Right lobe of liver (tissue), 6 donors: Measurements from ENCODE around the gene CIAO2B. TPM values are rescaled to one million over a fixed set of nuclear protein-coding genes. Genes with fewer than 3 reads are reported as not detected.

Experiments
- ATAC-seq, 4 donors: fragments of 200-7000 bp; cut with Tn5 transposase; one replicate each; pipeline ENCODE4 v1.9.1; 2020; ENCODE audit warnings: mild to moderate bottlenecking in 4 of 4, moderate library complexity in 4 of 4
- DNase-seq, 3 donors: peaks; one replicate each; pipeline ENCODE4 v3.0.0-alpha.2; 2020
- H3K27ac ChIP-seq, 3 donors: fragments of 200-600 bp; one replicate each; pipeline ENCODE4 v1.8.0; 2022
- H3K27me3 ChIP-seq, 2 donors: fragments of 200-600 bp; one replicate each; pipeline ENCODE4 v1.8.0; 2022
- H3K36me3 ChIP-seq, 4 donors: fragments of 200-600 bp; sonication (generic) in 1 of 4; one replicate each; pipeline versions ENCODE4 v1.5.1 to v1.8.0; 2017 to 2022; ENCODE audit warnings: control low read depth in 1 of 4
- H3K4me1 ChIP-seq, 4 donors: fragments of 200-600 bp; sonication (generic) in 1 of 4; one replicate each; pipeline versions ENCODE4 v1.5.1 to v1.8.0; 2017 to 2022; ENCODE audit warnings: control low read depth in 1 of 4
- H3K4me3 ChIP-seq, 3 donors: fragments of 200-600 bp; one replicate each; pipeline ENCODE4 v1.8.0; 2022
- H3K9me3 ChIP-seq, 4 donors: fragments of 200-600 bp; sonication (generic) in 1 of 4; one replicate each; pipeline versions ENCODE4 v1.5.1 to v1.8.0; 2017 to 2022; ENCODE audit warnings: control low read depth in 1 of 4
- POLR2A ChIP-seq: fragments of 450-650 bp; IDR thresholded peaks from one replicate; pipeline ENCODE4 v1.6.1; 2017; ENCODE audit warnings: antibody characterized with exemption, mild to moderate bottlenecking
- WGBS: methylation state at CpG from one replicate; pipeline ENCODE4 v1.1.6; 2018; ENCODE audit warnings: low coverage, low lambda C conversion rate; ENCODE audit not compliant: insufficient coverage; ENCODE audit errors: missing lambda C conversion rate; 5-methylcytosine and 5-hydroxymethylcytosine counted together
- intact Hi-C, 2 donors: fragments of 100-400 bp; cut with DNase I; formaldehyde crosslinking; loops; one replicate each; pipeline versions ENCODE4 v1.11.2 to v1.14.1; 2022
- total RNA-seq, 6 experiments: library from RNA; depleted of rRNA in 2 of 6; stranded (reverse); fragments of >200 nt in 2 of 6; fragmentation: NEBNext Ultra II Directional in 3 of 6; extraction: Animal tissue kit (Norgen Biotek cat#: 25700) in 3 of 6; gene quantifications; one replicate each; pipeline versions ENCODE4 v1.1.0 to v1.2.4, GENCODE V29; 2016 to 2023
- TF ChIP-seq, protein P1 (sequence below), 4 donors: fragments of 200-600 bp in 3 of 4; fragments of 450-650 bp in 1 of 4; IDR thresholded peaks; one replicate each; pipeline versions ENCODE4 v1.5.1 to v1.8.0; 2016 to 2022; ENCODE audit warnings: antibody characterized with exemption in 4 of 4, mild to moderate bottlenecking in 2 of 4
- donor health status: DM: no; HTN: yes; CAD: no.
- donor health status: DM: no; HTN: no; CAD: no.
- donor health status: DM: no; HTN: no; CAD: no.
- donor health status: DM: no; HTN: yes; CAD: no.
- donor health status: DM: no; HTN: yes; CAD: no.

CIAO2B gene
- total RNA-seq, 6 experiments from 2014 or later, result 40.6 to 111 (median 47.4) TPM

DNA sequence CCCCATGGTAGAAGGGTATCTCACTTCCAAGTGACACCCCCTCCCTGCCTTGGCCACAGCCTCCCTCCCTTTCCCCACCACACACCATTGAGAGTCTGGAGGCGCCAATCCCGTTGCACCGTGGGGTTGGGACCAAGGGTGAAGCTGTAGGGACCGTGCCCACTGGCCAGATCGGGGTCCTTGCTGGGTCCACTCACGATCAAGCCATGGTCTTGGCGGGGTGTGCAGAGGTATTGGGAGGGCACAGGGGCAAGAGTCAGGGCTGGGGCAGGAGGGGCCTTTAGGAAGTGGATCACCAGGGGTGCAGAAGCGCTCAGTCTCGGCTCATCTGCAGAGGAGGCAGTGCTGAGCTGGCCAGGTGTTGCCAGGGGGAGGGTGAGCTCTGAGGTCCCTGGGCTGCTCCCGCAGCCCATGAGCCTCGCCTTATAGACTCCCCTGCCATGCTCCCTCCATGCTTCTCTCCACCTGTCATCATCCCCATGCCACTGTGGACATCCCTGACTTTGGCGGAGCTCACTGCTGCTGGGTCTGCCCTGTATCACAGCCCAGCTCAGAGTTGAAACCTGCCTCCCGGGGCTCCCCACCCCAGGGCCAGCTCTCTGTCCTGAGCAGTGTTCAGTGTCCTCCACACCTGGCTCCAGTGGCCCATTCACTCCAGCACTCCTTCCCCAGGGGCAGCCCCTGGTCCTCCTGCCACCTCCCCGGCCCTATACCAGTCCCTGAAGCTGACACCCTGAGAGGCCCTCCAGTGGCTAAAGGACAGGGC lies 23.8 kb downstream of the CIAO2B start:
- DNase-seq (peak in 2 of 3 donors; percentile 9 to 44), ATAC-seq (no peak)
- no peak for TF ChIP-seq POLR2A
- TF ChIP-seq, protein P1, sequence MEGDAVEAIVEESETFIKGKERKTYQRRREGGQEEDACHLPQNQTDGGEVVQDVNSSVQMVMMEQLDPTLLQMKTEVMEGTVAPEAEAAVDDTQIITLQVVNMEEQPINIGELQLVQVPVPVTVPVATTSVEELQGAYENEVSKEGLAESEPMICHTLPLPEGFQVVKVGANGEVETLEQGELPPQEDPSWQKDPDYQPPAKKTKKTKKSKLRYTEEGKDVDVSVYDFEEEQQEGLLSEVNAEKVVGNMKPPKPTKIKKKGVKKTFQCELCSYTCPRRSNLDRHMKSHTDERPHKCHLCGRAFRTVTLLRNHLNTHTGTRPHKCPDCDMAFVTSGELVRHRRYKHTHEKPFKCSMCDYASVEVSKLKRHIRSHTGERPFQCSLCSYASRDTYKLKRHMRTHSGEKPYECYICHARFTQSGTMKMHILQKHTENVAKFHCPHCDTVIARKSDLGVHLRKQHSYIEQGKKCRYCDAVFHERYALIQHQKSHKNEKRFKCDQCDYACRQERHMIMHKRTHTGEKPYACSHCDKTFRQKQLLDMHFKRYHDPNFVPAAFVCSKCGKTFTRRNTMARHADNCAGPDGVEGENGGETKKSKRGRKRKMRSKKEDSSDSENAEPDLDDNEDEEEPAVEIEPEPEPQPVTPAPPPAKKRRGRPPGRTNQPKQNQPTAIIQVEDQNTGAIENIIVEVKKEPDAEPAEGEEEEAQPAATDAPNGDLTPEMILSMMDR (IDR thresholded peaks at IDR 0.05), result no peak
- Histone ChIP-seq H3K27me3 (no peaks in the 10 kb centered on the region), H3K27ac (no peak overlapping the region), H3K4me1 (no peaks in the 10 kb centered on the region), H3K4me3 (no peak overlapping the region), H3K36me3 (no peaks in the 10 kb centered on the region), H3K9me3 (no peaks in the 10 kb centered on the region)
- intact Hi-C loops, result no loop called here
- 58% methylated on average over 3 of the region's 14 CpGs for WGBS

DNA sequence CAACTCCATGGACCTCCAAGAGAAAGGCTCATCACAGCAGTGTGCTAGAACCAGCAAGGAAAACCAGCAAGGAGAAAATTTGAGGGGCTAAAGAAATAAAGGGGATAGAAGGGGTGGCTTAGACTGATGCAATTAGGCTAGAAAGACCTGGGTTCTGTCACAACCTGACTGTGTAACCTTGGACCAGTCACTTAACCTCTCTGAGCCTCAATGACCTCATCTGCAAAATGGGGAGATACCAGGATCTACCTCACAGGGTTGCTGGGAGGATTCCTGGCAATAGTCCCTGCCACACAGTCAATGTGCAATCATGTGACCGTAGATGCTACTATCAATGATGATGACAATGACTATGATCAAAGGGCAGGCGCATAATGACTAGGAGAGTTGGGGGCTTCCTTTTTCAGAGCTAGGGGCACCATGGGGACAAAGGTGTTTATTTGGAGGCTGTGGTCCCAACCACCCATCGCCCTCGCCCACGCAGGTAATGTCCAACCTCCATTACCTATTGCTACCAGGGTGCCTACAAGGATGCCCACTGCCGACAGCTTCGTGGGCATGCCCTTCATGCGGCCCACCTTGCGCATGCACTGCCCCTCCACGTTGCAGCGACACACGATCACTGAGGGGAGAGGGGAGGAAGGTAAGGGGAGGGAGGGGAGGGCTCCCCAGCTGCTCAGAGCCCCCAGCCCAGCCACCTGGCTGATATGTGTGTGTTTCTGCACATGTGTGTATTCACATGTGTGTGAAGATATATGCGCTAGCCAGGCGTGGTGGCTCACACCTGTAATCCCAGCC lies 25.2 kb downstream of the CIAO2B start:
- DNase-seq, result peak in 1 of 3 donors; percentile 14
- WGBS, result 73% methylated on average over 3 of the region's 14 CpGs
- no peak for TF ChIP-seq POLR2A
- TF ChIP-seq, protein P1 (IDR thresholded peaks at IDR 0.05), result no peak
- Histone ChIP-seq H3K9me3 (no peaks in the 10 kb centered on the region), H3K4me1 (no peaks in the 10 kb centered on the region), H3K36me3 (no peaks in the 10 kb centered on the region), H3K27ac (no peak overlapping the region), H3K27me3 (no peaks in the 10 kb centered on the region), H3K4me3 (no peak overlapping the region)
- ATAC-seq, result no peak
- intact Hi-C loops, result no loop called here

DNA sequence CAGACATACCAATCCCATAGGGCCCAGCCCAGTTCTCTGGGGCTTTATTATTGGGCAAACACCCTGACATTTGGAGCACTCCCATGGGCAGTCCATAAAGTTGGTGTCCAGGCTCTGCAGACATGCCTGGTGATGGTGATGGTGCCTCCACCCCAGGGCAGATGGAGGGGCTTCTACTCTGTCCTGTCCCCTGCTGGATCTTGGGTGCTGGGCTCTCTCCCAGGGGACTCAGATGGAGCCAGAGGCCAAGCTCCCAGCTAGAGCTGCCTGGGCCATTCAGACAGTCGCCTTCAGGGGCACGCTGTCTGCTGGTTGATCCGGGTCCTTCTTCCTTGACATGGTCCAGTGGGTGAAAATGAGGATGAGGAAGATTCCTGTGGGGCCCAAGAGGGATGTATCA lies 26.1 kb downstream of the CIAO2B start:
- no peaks in the 10 kb centered on the region for H3K9me3 ChIP-seq
- H3K36me3 ChIP-seq, result no peaks in the 10 kb centered on the region
- no peaks in the 10 kb centered on the region for H3K27me3 ChIP-seq
- no peak for TF ChIP-seq POLR2A
- TF ChIP-seq, protein P1 (IDR thresholded peaks at IDR 0.05), result no peak
- ATAC-seq (no peak), DNase-seq (peak in 1 of 3 donors; percentile 6)
- H3K27ac ChIP-seq, result no peak overlapping the region
- WGBS, result no CpG with 5 or more reads among the region's 3 CpGs
- intact Hi-C loops, result no loop called here
- no peak overlapping the region for H3K4me3 ChIP-seq
- no peaks in the 10 kb centered on the region for H3K4me1 ChIP-seq

DNA sequence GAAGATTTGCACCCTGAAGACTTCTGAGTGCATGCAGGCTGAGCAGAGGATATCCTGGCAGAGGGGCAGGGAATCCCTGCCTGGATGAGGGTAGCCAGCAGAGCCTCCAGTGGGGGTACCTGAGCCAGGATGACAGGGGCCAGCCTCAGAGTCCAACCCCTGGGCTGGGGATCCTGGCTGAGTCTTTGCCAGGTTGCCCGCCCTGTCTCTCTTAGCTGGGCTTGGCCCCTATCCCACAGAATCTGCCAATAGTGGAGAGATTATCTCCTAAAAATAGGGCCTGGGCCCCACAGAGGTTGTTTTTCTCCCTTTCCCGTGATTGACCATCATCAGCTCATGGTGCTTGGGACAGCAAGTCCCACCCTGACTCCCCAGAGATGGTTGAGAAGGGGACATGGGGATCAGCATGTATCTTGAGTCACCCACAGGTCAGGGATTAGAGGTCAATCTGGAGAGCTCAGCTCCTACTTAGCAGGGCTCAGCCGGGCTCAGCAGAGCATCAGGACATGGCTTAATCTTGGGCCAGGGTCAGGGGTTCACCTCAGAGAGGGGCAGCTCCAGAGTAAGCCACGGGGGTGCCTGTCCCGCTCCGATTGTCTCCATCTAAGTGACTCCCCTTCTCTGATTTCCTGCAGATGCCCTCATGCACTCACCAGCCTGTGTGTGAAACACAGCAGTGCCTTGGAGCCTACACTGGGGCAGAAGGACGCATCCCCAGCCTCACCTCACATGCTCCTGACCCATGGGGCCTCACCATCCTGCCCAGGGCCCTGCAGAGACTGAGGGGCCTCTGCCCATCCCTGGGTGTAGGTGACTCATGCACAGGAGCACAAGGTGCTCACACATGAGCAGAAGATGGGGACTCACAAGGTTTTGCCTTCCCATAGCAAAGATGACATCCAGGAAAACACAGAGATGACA lies 27.0 kb downstream of the CIAO2B start:
- no peak for ATAC-seq
- DNase-seq, result peak in 2 of 3 donors; percentile 6 to 35
- no peaks in the 10 kb centered on the region for H3K4me1 ChIP-seq
- no peak overlapping the region for H3K4me3 ChIP-seq
- H3K36me3 ChIP-seq, result no peaks in the 10 kb centered on the region
- H3K9me3 ChIP-seq, result no peaks in the 10 kb centered on the region
- intact Hi-C loops, result no loop called here
- H3K27ac ChIP-seq, result no peak overlapping the region
- TF ChIP-seq, protein P1 (IDR thresholded peaks at IDR 0.05), result no peak
- TF ChIP-seq POLR2A, result no peak
- no peaks in the 10 kb centered on the region for H3K27me3 ChIP-seq
- WGBS, result 40% methylated on average over 1 of the region's 7 CpGs
